Ishikawa (cell line): Measurements from ENCODE around the gene CYB561D1.

Experiments
- CEBPB ChIP-seq: IDR thresholded peaks from 2 replicates; pipeline ENCODE4 v1.6.1; 2012
- CREB1 ChIP-seq: IDR thresholded peaks from 2 replicates; pipeline ENCODE4 v1.6.1; 2012; ENCODE audit warnings: low read depth
- EP300 ChIP-seq: IDR thresholded peaks from 2 replicates; pipeline ENCODE4 v1.6.1; 2012; ENCODE audit warnings: borderline replicate concordance
- FOXM1 ChIP-seq: IDR thresholded peaks from 2 replicates; pipeline ENCODE4 v1.6.1; 2012; ENCODE audit warnings: low read depth, borderline replicate concordance
- RAD21 ChIP-seq: IDR thresholded peaks from 2 replicates; pipeline ENCODE4 v1.6.1; 2012; ENCODE audit warnings: low read depth
- REST ChIP-seq: IDR thresholded peaks from 2 replicates; pipeline ENCODE4 v1.6.1; 2012; ENCODE audit warnings: low read depth, mild to moderate bottlenecking
- TCF12 ChIP-seq: IDR thresholded peaks from 2 replicates; pipeline ENCODE4 v1.6.1; 2012; ENCODE audit warnings: low read depth
- YY1 ChIP-seq: IDR thresholded peaks from 2 replicates; pipeline ENCODE4 v1.6.1; 2012; ENCODE audit warnings: low read depth

GRCh38 chr1:109444346-109444745, 49.5 kb upstream of the CYB561D1 start:
- TF ChIP-seq CEBPB: no peak
- no peak for TF ChIP-seq YY1
- no peak for TF ChIP-seq CREB1
- no peak for TF ChIP-seq REST
- TF ChIP-seq EP300: no peak
- TF ChIP-seq TCF12: no peak
- TF ChIP-seq FOXM1: no peak
- no peak for TF ChIP-seq RAD21
